HepG2 (cell line): ENCODE data around the gene CD72. TPM values are rescaled to one million over a fixed set of nuclear protein-coding genes. Genes with fewer than 3 reads are reported as not detected.

Experiments
- ARID5B ChIP-seq: IDR thresholded peaks from 2 replicates; pipeline ENCODE4 v1.4.0; 2020; ENCODE audit warnings: mild to moderate bottlenecking, missing genetic modification reagents
- BHLHE40 ChIP-seq: IDR thresholded peaks from 2 replicates; pipeline ENCODE4 v1.6.1; 2011; ENCODE audit warnings: low read length, improper control_type of control experiment
- GABPB1 ChIP-seq: IDR thresholded peaks from 2 replicates; pipeline ENCODE4 v1.6.1; 2016; ENCODE audit warnings: mild to moderate bottlenecking, missing genetic modification reagents, moderate library complexity, missing compliant biosample characterization
- GATAD1 ChIP-seq: IDR thresholded peaks from 2 replicates; pipeline ENCODE4 v1.6.1; 2016; ENCODE audit warnings: missing genetic modification reagents, missing compliant biosample characterization
- GATAD2A ChIP-seq: IDR thresholded peaks from 2 replicates; pipeline ENCODE4 v1.6.1; 2016
- IRF2 ChIP-seq: IDR thresholded peaks from 2 replicates; pipeline ENCODE4 v1.6.1; 2018; ENCODE audit warnings: missing genetic modification reagents, missing compliant biosample characterization
- KDM2A ChIP-seq: sonication (generic); formaldehyde crosslinking; IDR thresholded peaks from 2 replicates; pipeline ENCODE4 v1.4.0; 2020; ENCODE audit warnings: low read depth, missing genetic modification reagents, borderline replicate concordance
- RXRB ChIP-seq: IDR thresholded peaks from 2 replicates; pipeline ENCODE4 v1.6.1; 2016; ENCODE audit warnings: borderline replicate concordance, missing genetic modification reagents, missing compliant biosample characterization
- SOX6 ChIP-seq, 2 experiments: fragments of 450-650 bp in 1 of 2; sonication (generic) in 1 of 2; formaldehyde crosslinking in 1 of 2; IDR thresholded peaks; 2 replicates each; pipeline versions ENCODE4 v1.4.0 to v1.6.1; 2017 to 2020; ENCODE audit warnings: antibody characterized with exemption in 1 of 2, mild to moderate bottlenecking in 1 of 2, missing genetic modification reagents in 1 of 2
- SP1 ChIP-seq, 2 experiments: fragments of 450-650 bp in 1 of 2; sonication (generic) in 1 of 2; formaldehyde crosslinking in 1 of 2; IDR thresholded peaks; 2 replicates each; pipeline versions ENCODE4 v1.4.0 to v1.6.1; 2016 to 2020; ENCODE audit warnings: missing genetic modification reagents in 1 of 2
- SP5 ChIP-seq: IDR thresholded peaks from 2 replicates; pipeline ENCODE4 v1.6.1; 2016; ENCODE audit warnings: low read depth, borderline replicate concordance
- YEATS2 ChIP-seq: sonication (generic); formaldehyde crosslinking; IDR thresholded peaks from 2 replicates; pipeline ENCODE4 v1.4.0; 2020; ENCODE audit warnings: missing genetic modification reagents, borderline replicate concordance
- ZNF605 ChIP-seq: sonication (generic); formaldehyde crosslinking; IDR thresholded peaks from 2 replicates; pipeline ENCODE4 v1.8.0; 2022; ENCODE audit warnings: mild to moderate bottlenecking, missing genetic modification reagents
- polyA plus RNA-seq, 8 experiments: library from polyadenylated mRNA; depleted of rRNA in 3 of 8; stranded (reverse) in 7 of 8; unstranded in 1 of 8; fragments of >200 nt; fragmentation: Illumina TruSeq in 4 of 8; extraction: Trizol in 4 of 8; gene quantifications; 2 replicates each; pipeline versions ENCODE4 v1.2.1 to v1.2.3, GENCODE V29; 2011 to 2016; ENCODE audit warnings: low read depth in 4 of 8, missing spikeins in 1 of 8, mixed read lengths in 1 of 8; ENCODE audit not compliant: insufficient read depth in 1 of 8
- total RNA-seq, 5 experiments: library from RNA; depleted of rRNA; stranded (reverse); fragments of >200 nt; fragmentation: Illumina TruSeq; extraction: Trizol; gene quantifications; 2 replicates each; pipeline ENCODE4 v1.2.3, GENCODE V29; 2016; ENCODE audit warnings: low read depth in 1 of 5
- TF ChIP-seq, protein P1 (sequence below): conservative IDR thresholded peaks from 2 replicates; pipeline ENCODE4 v1.6.1; 2018; ENCODE audit warnings: missing genetic modification reagents
- TF ChIP-seq, protein P2 (sequence below): sonication (generic); formaldehyde crosslinking; IDR thresholded peaks from 2 replicates; pipeline ENCODE4; 2020; ENCODE audit warnings: missing genetic modification reagents, mild to moderate bottlenecking, borderline replicate concordance
- TF ChIP-seq, protein P3 (sequence below): sonication (generic); formaldehyde crosslinking; conservative IDR thresholded peaks from 2 replicates; pipeline ENCODE4 v1.4.0; 2020; ENCODE audit warnings: mild to moderate bottlenecking, missing genetic modification reagents, moderate library complexity

The CD72 gene
- total and polyA plus RNA-seq, 2 of the 13 experiments (the other 11 are each of a cell fraction or from before 2014, with no cell fraction given), result 0.18 to 1.1 TPM

DNA sequence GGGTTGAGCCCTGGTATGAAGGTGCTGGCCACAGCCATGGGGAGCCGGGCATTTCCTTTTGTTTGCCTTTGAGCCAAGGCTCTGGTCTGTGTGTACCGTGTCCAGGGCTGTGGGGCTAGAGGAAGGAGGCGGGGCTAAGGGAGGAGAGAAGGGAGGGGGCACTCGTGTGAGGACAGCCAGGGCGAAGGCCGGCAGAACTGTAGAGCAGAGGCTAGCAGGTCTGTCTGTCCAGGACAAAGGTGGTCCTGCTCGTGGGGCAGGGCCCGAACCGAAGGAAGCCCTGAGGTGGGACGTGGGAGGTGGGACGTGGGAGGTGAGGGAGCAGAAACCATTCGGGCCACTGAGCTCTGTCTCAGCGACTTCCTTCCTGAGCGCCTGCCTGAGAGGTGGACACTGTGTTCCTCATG lies 54.4 kb downstream of the CD72 start (continued):
- TF ChIP-seq GATAD2A (CRISPR knock-in tag), result peak; percentile 52
- TF ChIP-seq ZNF605, result 0 out of 2 replicates have a peak, but pooled peaks have one; percentile 17
- no peak for TF ChIP-seq SP1 (IDR thresholded peaks at IDR 0.05)
- no peak for TF ChIP-seq SP1 (CRISPR knock-in tag; IDR thresholded peaks at IDR 0.05)
- TF ChIP-seq KDM2A (CRISPR knock-in tag), result peak; percentile 18; the same call in 1 of the 2 replicates
- TF ChIP-seq, protein P1, sequence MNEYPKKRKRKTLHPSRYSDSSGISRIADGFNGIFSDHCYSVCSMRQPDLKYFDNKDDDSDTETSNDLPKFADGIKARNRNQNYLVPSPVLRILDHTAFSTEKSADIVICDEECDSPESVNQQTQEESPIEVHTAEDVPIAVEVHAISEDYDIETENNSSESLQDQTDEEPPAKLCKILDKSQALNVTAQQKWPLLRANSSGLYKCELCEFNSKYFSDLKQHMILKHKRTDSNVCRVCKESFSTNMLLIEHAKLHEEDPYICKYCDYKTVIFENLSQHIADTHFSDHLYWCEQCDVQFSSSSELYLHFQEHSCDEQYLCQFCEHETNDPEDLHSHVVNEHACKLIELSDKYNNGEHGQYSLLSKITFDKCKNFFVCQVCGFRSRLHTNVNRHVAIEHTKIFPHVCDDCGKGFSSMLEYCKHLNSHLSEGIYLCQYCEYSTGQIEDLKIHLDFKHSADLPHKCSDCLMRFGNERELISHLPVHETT (CRISPR knock-in tag), result no peak
- TF ChIP-seq ARID5B (CRISPR knock-in tag), result 0 out of 2 replicates have a peak, but pooled peaks have one; percentile 29
- TF ChIP-seq GABPB1 (CRISPR knock-in tag), result peak; percentile 27; the same call in 1 of the 2 replicates
- 0 out of 2 replicates have a peak, but pooled peaks have one; percentile 11 for TF ChIP-seq GATAD1 (CRISPR knock-in tag)
- 0 out of 2 replicates have a peak, but pooled peaks have one; percentile 46 for TF ChIP-seq YEATS2 (CRISPR knock-in tag)
- TF ChIP-seq, protein P2, sequence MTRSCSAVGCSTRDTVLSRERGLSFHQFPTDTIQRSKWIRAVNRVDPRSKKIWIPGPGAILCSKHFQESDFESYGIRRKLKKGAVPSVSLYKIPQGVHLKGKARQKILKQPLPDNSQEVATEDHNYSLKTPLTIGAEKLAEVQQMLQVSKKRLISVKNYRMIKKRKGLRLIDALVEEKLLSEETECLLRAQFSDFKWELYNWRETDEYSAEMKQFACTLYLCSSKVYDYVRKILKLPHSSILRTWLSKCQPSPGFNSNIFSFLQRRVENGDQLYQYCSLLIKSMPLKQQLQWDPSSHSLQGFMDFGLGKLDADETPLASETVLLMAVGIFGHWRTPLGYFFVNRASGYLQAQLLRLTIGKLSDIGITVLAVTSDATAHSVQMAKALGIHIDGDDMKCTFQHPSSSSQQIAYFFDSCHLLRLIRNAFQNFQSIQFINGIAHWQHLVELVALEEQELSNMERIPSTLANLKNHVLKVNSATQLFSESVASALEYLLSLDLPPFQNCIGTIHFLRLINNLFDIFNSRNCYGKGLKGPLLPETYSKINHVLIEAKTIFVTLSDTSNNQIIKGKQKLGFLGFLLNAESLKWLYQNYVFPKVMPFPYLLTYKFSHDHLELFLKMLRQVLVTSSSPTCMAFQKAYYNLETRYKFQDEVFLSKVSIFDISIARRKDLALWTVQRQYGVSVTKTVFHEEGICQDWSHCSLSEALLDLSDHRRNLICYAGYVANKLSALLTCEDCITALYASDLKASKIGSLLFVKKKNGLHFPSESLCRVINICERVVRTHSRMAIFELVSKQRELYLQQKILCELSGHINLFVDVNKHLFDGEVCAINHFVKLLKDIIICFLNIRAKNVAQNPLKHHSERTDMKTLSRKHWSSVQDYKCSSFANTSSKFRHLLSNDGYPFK (CRISPR knock-in tag), result 0 out of 2 replicates have a peak, but pooled peaks have one; percentile 40
- TF ChIP-seq, protein P3, sequence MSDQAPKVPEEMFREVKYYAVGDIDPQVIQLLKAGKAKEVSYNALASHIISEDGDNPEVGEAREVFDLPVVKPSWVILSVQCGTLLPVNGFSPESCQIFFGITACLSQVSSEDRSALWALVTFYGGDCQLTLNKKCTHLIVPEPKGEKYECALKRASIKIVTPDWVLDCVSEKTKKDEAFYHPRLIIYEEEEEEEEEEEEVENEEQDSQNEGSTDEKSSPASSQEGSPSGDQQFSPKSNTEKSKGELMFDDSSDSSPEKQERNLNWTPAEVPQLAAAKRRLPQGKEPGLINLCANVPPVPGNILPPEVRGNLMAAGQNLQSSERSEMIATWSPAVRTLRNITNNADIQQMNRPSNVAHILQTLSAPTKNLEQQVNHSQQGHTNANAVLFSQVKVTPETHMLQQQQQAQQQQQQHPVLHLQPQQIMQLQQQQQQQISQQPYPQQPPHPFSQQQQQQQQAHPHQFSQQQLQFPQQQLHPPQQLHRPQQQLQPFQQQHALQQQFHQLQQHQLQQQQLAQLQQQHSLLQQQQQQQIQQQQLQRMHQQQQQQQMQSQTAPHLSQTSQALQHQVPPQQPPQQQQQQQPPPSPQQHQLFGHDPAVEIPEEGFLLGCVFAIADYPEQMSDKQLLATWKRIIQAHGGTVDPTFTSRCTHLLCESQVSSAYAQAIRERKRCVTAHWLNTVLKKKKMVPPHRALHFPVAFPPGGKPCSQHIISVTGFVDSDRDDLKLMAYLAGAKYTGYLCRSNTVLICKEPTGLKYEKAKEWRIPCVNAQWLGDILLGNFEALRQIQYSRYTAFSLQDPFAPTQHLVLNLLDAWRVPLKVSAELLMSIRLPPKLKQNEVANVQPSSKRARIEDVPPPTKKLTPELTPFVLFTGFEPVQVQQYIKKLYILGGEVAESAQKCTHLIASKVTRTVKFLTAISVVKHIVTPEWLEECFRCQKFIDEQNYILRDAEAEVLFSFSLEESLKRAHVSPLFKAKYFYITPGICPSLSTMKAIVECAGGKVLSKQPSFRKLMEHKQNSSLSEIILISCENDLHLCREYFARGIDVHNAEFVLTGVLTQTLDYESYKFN (CRISPR knock-in tag), result 0 out of 2 replicates have a peak, but pooled peaks have one; percentile 28
- peak; percentile 23; the same call in 1 of the 2 replicates for TF ChIP-seq RXRB (CRISPR knock-in tag)
- TF ChIP-seq SP5 (CRISPR knock-in tag), result peak; percentile 68
- TF ChIP-seq SOX6 (IDR thresholded peaks at IDR 0.05), result no peak
- 0 out of 2 replicates have a peak, but pooled peaks have one; percentile 19 for TF ChIP-seq SOX6 (CRISPR knock-in tag; IDR thresholded peaks at IDR 0.05)
- no peak for TF ChIP-seq BHLHE40
- 0 out of 2 replicates have a peak, but pooled peaks have one; percentile 40 for TF ChIP-seq IRF2 (CRISPR knock-in tag)
